OCI-LY3 (cell line): ENCODE data around the gene ALMS1.

Experiments used
- H2AFZ ChIP-seq: fragments of 200-600, 300-600 bp; shearing (Covaris generic); 2 replicates; pipeline ENCODE4 v1.6.0; 2014; ENCODE audit warnings: antibody characterized with exemption, low read depth, low read length
- H3K27ac ChIP-seq: fragments of 200-600, 300-600 bp; sonication (generic); 2 replicates; pipeline ENCODE4 v1.5.1; 2014; ENCODE audit warnings: mild to moderate bottlenecking, low read length, moderate library complexity, mixed read lengths
- H3K27me3 ChIP-seq: fragments of 200-600, 300-600 bp; sonication (generic); 2 replicates; pipeline ENCODE4 v1.6.1; 2014; ENCODE audit warnings: low read depth, low read length, mixed read lengths
- H3K36me3 ChIP-seq: fragments of 200-600, 300-600 bp; sonication (generic); replicated peaks from 2 replicates; pipeline ENCODE3; 2014; ENCODE audit warnings: low read depth, low read length, mixed read lengths
- H3K4me1 ChIP-seq: fragments of 300-600, 200-600 bp; sonication (generic); 2 replicates; pipeline ENCODE4 v1.6.1; 2014; ENCODE audit warnings: low read length, mixed read lengths
- H3K4me2 ChIP-seq: fragments of 200-600, 300-600 bp; sonication (generic); 2 replicates; pipeline ENCODE4 v1.6.1; 2014; ENCODE audit warnings: low read length, mixed read lengths
- H3K4me3 ChIP-seq: fragments of 300-600, 200-600 bp; sonication (generic); 2 replicates; pipeline ENCODE4 v1.5.1; 2014; ENCODE audit warnings: antibody characterized with exemption, mild to moderate bottlenecking, low read length, moderate library complexity
- H3K79me2 ChIP-seq: fragments of 300-600, 200-600 bp; shearing (Covaris generic); 2 replicates; pipeline ENCODE4 v1.6.1; 2014; ENCODE audit warnings: mild to moderate bottlenecking, low read length, mixed read lengths
- H3K9ac ChIP-seq: fragments of 300-600, 200-600 bp; shearing (Covaris generic); 2 replicates; pipeline ENCODE4 v1.6.0; 2014; ENCODE audit warnings: mild to moderate bottlenecking, low read length, moderate library complexity
- H3K9me3 ChIP-seq: fragments of 200-600, 300-600 bp; shearing (Covaris generic); 2 replicates; pipeline ENCODE4 v1.6.1; 2014; ENCODE audit warnings: low read length, mixed read lengths; ENCODE audit not compliant: insufficient read depth
- H4K20me1 ChIP-seq: fragments of 200-600, 300-600 bp; sonication (generic); 2 replicates; pipeline ENCODE4 v1.6.1; 2016; ENCODE audit warnings: low read length, mixed read lengths; ENCODE audit not compliant: insufficient read depth
- EZH2phosphoT487 ChIP-seq: fragments of 200-600 bp; shearing (Covaris generic); IDR thresholded peaks from 2 replicates; pipeline ENCODE4 v1.6.1; 2018; ENCODE audit warnings: antibody characterized with exemption, mixed run types, low read depth
- TF ChIP-seq, protein P1 (sequence below): fragments of 200-600, 300-600 bp; sonication (generic); IDR thresholded peaks from 2 replicates; pipeline ENCODE4 v1.5.1; 2014; ENCODE audit warnings: antibody characterized with exemption, low read length, low read depth

Gene ALMS1

DNA sequence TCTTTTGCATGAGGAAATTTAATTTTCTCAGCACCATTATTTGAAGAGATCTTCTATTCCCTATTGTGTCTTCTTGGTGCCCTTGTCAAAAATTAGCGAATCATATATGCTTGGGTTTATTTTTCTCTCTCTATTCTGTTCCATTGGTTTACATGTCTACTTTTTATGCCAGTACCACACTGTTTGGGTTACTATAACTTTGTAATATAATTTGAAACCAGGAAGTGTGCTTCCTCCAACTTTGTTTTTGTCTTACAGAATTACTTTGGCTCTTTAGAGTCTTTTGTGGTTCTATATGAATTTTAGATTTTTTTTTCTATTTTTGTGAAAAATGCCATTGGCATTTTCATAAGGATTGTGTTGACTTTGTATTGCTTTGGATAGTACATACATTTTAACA, 17.6 kb downstream of the ALMS1 start:
- Histone ChIP-seq H3K4me3 (no peak overlapping the region), H3K36me3 (peaks cover 21% of the 10 kb centered on the region), H3K9me3 (0 out of 2 replicates have a peak, but pooled peaks cover 5% of the 10 kb centered on the region), H3K27ac (no peak overlapping the region), H3K27me3 (no peaks in the 10 kb centered on the region), H3K9ac (no peak overlapping the region), H3K79me2 (peaks cover 4% of the 10 kb centered on the region; the same call in 1 of the 2 replicates), H4K20me1 (no peaks in the 10 kb centered on the region), H2AFZ (no peak overlapping the region), H3K4me2 (no peak overlapping the region), H3K4me1 (no peaks in the 10 kb centered on the region)
- TF ChIP-seq, protein P1, sequence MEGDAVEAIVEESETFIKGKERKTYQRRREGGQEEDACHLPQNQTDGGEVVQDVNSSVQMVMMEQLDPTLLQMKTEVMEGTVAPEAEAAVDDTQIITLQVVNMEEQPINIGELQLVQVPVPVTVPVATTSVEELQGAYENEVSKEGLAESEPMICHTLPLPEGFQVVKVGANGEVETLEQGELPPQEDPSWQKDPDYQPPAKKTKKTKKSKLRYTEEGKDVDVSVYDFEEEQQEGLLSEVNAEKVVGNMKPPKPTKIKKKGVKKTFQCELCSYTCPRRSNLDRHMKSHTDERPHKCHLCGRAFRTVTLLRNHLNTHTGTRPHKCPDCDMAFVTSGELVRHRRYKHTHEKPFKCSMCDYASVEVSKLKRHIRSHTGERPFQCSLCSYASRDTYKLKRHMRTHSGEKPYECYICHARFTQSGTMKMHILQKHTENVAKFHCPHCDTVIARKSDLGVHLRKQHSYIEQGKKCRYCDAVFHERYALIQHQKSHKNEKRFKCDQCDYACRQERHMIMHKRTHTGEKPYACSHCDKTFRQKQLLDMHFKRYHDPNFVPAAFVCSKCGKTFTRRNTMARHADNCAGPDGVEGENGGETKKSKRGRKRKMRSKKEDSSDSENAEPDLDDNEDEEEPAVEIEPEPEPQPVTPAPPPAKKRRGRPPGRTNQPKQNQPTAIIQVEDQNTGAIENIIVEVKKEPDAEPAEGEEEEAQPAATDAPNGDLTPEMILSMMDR = no peak
- no peak for TF ChIP-seq EZH2phosphoT487

DNA sequence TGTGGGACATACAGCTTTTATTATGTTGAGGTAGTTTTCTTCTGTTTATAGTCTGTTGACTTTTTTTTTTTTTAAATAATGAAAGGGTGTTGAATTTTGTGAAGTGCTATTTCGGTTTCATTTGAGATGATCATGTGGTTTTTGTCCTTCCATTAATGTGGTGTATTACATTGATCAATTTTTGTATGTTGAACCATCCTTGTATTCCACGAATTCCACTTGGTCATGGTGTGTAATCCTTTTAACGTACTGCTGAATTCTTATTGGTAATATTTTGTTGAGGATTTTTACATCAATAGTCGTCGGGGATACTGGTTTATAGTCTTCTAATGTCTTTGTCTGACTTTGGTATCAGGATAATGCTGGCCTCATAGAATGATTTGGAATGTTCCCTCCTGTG, 18.8 kb downstream of the ALMS1 start:
- Histone ChIP-seq H3K4me3 (no peak overlapping the region), H3K36me3 (peaks cover 13% of the 10 kb centered on the region), H3K9ac (no peak overlapping the region), H3K27ac (no peak overlapping the region), H3K9me3 (0 out of 2 replicates have a peak, but pooled peaks cover 5% of the 10 kb centered on the region), H3K27me3 (no peaks in the 10 kb centered on the region), H2AFZ (no peak overlapping the region), H3K4me1 (no peaks in the 10 kb centered on the region), H3K4me2 (no peak overlapping the region), H3K79me2 (peaks cover 1% of the 10 kb centered on the region; the same call in 1 of the 2 replicates), H4K20me1 (no peaks in the 10 kb centered on the region)
- TF ChIP-seq, protein P1 = no peak
- TF ChIP-seq EZH2phosphoT487 = no peak

DNA sequence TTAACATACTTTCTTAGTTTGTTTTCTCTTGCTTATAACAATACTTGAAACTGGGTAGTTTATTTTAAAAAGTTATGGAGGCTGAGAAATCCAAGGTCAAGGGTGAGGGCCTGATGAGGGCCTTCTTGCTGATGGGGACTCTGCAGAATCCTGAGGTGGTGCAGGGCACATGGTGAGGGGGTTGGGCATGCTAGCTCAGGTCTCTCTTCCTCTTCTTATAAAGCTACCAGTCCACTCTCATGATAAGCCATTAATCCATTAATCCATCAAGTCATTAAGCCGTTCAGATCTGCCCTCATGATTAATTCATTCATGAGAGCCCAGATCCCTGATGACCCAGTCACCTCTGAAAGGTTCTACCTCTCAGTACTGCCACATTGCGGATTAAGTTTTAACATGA, 21.4 kb downstream of the ALMS1 start:
- Histone ChIP-seq H3K79me2 (no peaks in the 10 kb centered on the region; the same call in 1 of the 2 replicates), H2AFZ (no peak overlapping the region), H3K4me3 (no peak overlapping the region), H3K9me3 (0 out of 2 replicates have a peak, but pooled peaks cover 5% of the 10 kb centered on the region), H3K36me3 (peaks cover 17% of the 10 kb centered on the region), H3K27me3 (no peaks in the 10 kb centered on the region), H3K4me1 (no peaks in the 10 kb centered on the region), H3K9ac (no peak overlapping the region), H3K4me2 (no peak overlapping the region), H4K20me1 (no peaks in the 10 kb centered on the region), H3K27ac (no peak overlapping the region)
- TF ChIP-seq, protein P1 = no peak
- no peak for TF ChIP-seq EZH2phosphoT487

DNA sequence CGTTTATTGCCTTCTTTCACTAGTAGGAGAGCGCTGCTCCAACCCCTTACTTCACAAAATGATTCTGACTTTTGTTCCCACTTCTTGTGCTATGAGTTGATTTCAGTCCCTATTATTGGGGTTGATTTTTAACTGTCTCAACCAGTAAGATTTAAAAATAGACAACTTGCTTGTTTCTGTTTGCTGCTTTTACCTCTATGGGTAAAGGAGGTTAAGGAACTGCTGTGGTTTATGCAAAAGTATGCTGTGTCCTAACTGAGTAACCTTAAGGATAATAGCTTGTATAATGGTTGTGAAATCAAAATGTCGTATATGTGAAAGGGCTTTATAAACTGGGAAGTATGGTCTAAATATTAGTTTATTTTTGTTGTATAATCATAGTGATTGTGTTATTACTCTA, 22.6 kb downstream of the ALMS1 start:
- H3K4me1 ChIP-seq = no peaks in the 10 kb centered on the region
- H4K20me1 ChIP-seq = no peaks in the 10 kb centered on the region
- no peak overlapping the region for H2AFZ ChIP-seq
- no peaks in the 10 kb centered on the region for H3K27me3 ChIP-seq
- H3K27ac ChIP-seq = no peak overlapping the region
- no peaks in the 10 kb centered on the region; the same call in 1 of the 2 replicates for H3K79me2 ChIP-seq
- no peak overlapping the region for H3K4me2 ChIP-seq
- TF ChIP-seq EZH2phosphoT487 = no peak
- TF ChIP-seq, protein P1 = no peak
- H3K4me3 ChIP-seq = no peak overlapping the region
- H3K9me3 ChIP-seq = 0 out of 2 replicates have a peak, but pooled peaks cover under 1% of the 10 kb centered on the region
- H3K9ac ChIP-seq = no peak overlapping the region
- H3K36me3 ChIP-seq = peaks cover 11% of the 10 kb centered on the region
